C1 segment of cervical spinal cord (tissue), 14 donors: ENCODE results near the gene FAM9C.
A peak's percentile ranks its signal among the peaks of the same experiment; 100 is the strongest.
"Not testable (repeated sequence)": the region's sequence is repeated elsewhere in the genome, so short reads cannot be mapped to it uniquely, and the experiment has no call there.

Experiments
- DNase-seq, 14 donors: peaks; one replicate each; lab custom pipeline; 2025; lab: John Stamatoyannopoulos, UW

Gene FAM9C

GRCh38 chrX:13044441-13044840 is at the start of gene FAM9C:
Gene FAM9C, minus strand, starts transcription at chrX:13044620. Its CDS starts 831 bp downstream, at chrX:13043789.
- DNase-seq, result no peak

GRCh38 chrX:13093529-13094140 is 49.2 kb upstream of the FAM9C start:
- DNase-seq, result no peak

- DNase-seq, result peak in 2 of 14 donors; percentile 2 to 26
Observed at GRCh38 chrX:13092455-13092941, 48.1 kb upstream of the FAM9C start.

- DNase-seq, result no peak
Observed at GRCh38 chrX:13091111-13091765, 46.8 kb upstream of the FAM9C start.

- peak in 4 of 14 donors; percentile 1 to 48 (median 16) for DNase-seq
Observed at GRCh38 chrX:13090339-13091110, 46.1 kb upstream of the FAM9C start.

- no peak for DNase-seq
Observed at GRCh38 chrX:13090027-13090338, 45.6 kb upstream of the FAM9C start.

GRCh38 chrX:13088156-13088487 is 43.7 kb upstream of the FAM9C start:
- DNase-seq, result no peak

- DNase-seq, result no peak
Observed at GRCh38 chrX:13087322-13088155, 43.1 kb upstream of the FAM9C start.

- not testable (repeated sequence) for DNase-seq
Observed at GRCh38 chrX:13086793-13087321, 42.4 kb upstream of the FAM9C start.

- DNase-seq, result no peak
Observed at GRCh38 chrX:13086076-13086475, 41.7 kb upstream of the FAM9C start.

GRCh38 chrX:13085526-13085925 is 41.1 kb upstream of the FAM9C start:
- no peak for DNase-seq

- no peak for DNase-seq
Observed at GRCh38 chrX:13084611-13085010, 40.2 kb upstream of the FAM9C start.

GRCh38 chrX:13083755-13084326 is 39.4 kb upstream of the FAM9C start:
- not testable (repeated sequence) for DNase-seq

GRCh38 chrX:13082206-13083065 is 38.0 kb upstream of the FAM9C start:
- DNase-seq, result no peak

- DNase-seq, result peak in 1 of 14 donors; percentile 5
Observed at GRCh38 chrX:13081395-13082205, 37.2 kb upstream of the FAM9C start.

- DNase-seq, result no peak
Observed at GRCh38 chrX:13080128-13080795, 35.8 kb upstream of the FAM9C start.

- DNase-seq, result no peak
Observed at GRCh38 chrX:13078739-13079444, 34.5 kb upstream of the FAM9C start.

GRCh38 chrX:13077168-13077567 is 32.7 kb upstream of the FAM9C start:
- no peak for DNase-seq
